Pancreas (tissue), 10 donors: ENCODE results near the gene ETFA. TPM values are rescaled to one million over a fixed set of nuclear protein-coding genes. Genes with fewer than 3 reads are reported as not detected.
"Not testable (repeated sequence)": the region's sequence is repeated elsewhere in the genome, so short reads cannot be mapped to it uniquely, and the experiment has no call there.

Experiments used
- ATAC-seq, 4 donors: fragments of 200-7000 bp; cut with Tn5 transposase; one replicate each; pipeline versions ENCODE4 v1.8.0 to v1.9.1; 2020; ENCODE audit warnings: mild to moderate bottlenecking in 4 of 4, moderate library complexity in 4 of 4
- DNase-seq, 6 donors: peaks; one replicate each; pipeline ENCODE4 v3.0.0-alpha.2; 2020
- FAIRE-seq: peaks from 2 replicates; lab custom pipeline; 2012; peaks lifted over from hg19 to GRCh38; lab: Jason Lieb, UNC
- H3K27ac ChIP-seq, 4 donors: fragments of 200-600 bp; sonication (generic); 1 replicate in 3 of 4; 2 replicates in 1 of 4; pipeline versions ENCODE4 v1.5.0 to v1.8.0; 2020
- H3K27me3 ChIP-seq, 4 donors: fragments of 200-600 bp; one replicate each; pipeline ENCODE4 v1.8.0; 2021
- H3K36me3 ChIP-seq, 3 donors: fragments of 200-600 bp; sonication (generic) in 1 of 3; one replicate each; pipeline versions ENCODE4 v1.5.0 to v1.8.0; 2020 to 2021
- H3K4me1 ChIP-seq, 3 donors: fragments of 200-600 bp; one replicate each; pipeline ENCODE4 v1.8.0; 2021
- H3K4me3 ChIP-seq, 4 donors: fragments of 200-600 bp; sonication (generic) in 2 of 4; one replicate each; pipeline versions ENCODE4 v1.5.0 to v1.8.0; 2020 to 2021
- H3K9me3 ChIP-seq, 4 donors: fragments of 200-600 bp; one replicate each; pipeline ENCODE4 v1.8.0; 2021
- WGBS, 2 donors: extraction: QIAGEN DNeasy Blood & Tissue Kit; methylation state at CpG; one replicate each; pipeline ENCODE4 v1.1.7; 2013; 5-methylcytosine and 5-hydroxymethylcytosine counted together
- intact Hi-C, 3 donors: fragments of 100-400 bp; cut with DNase I; formaldehyde crosslinking; loops; one replicate each; pipeline versions ENCODE4 v1.11.1 to v1.14.2; 2022
- polyA plus RNA-seq, 2 donors: library from polyadenylated mRNA; stranded (reverse); fragments of 200-250 nt; gene quantifications; one replicate each; pipeline ENCODE4 v1.2.3, GENCODE V29; 2013
- total RNA-seq, 6 donors: library from RNA; stranded (reverse); fragmentation: NEBNext Ultra II Directional in 4 of 6; extraction: Animal tissue kit (Norgen Biotek cat#: 25700) in 4 of 6; gene quantifications; one replicate each; pipeline versions ENCODE4 v1.2.1 to v1.2.4, GENCODE V29; 2021 to 2023
- TF ChIP-seq, protein P1 (sequence below), 4 donors: fragments of 200-600 bp; sonication (generic) in 3 of 4; IDR thresholded peaks; one replicate each; pipeline versions ENCODE4 v1.5.0 to v1.8.0; 2021; ENCODE audit warnings: antibody characterized with exemption in 4 of 4
- donor health status: healthy with polysubstance abuse.
- donor health status: DM: no; HTN: no; CAD: no; lungs with moderate emphysema.
- donor health status: DM: no; HTN: no; CAD: no.
- donor health status: control.
- donor health status: control.
- donor health status: Bipolar disorder and iron deficiency.
- donor health status: DM: yes; HTN: yes; CAD: no.
- donor health status: DM: no; HTN: no; CAD: no.
- donor health status: DM: no; HTN: no; CAD: no.
- donor health status: DM: yes; HTN: yes; CAD: no.

Gene ETFA
- total and polyA plus RNA-seq, 8 donors: 27.5 to 51.2 (median 42.3) TPM

DNA sequence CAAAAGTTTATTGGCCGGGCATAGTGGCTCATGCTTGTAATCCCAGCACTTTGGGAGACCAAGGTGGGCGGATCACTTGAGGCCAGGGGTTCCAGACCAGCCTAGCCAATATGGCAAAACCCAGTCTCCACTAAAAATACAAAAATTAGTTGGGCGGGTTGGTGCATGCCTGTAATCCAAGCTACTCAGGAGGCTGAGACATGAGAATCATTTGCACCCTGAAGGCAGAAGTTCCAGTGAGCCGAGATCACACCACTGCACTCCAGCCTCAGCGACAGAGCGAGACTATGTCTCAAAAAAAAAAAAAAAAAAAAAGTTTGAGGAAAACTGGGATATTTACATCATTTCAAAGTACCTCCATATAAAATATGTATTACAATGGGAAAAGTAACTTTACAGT lies 40.4 kb downstream of the ETFA start:
- H3K27me3 ChIP-seq: no peaks in the 10 kb centered on the region
- H3K4me3 ChIP-seq: no peak overlapping the region
- TF ChIP-seq, protein P1, sequence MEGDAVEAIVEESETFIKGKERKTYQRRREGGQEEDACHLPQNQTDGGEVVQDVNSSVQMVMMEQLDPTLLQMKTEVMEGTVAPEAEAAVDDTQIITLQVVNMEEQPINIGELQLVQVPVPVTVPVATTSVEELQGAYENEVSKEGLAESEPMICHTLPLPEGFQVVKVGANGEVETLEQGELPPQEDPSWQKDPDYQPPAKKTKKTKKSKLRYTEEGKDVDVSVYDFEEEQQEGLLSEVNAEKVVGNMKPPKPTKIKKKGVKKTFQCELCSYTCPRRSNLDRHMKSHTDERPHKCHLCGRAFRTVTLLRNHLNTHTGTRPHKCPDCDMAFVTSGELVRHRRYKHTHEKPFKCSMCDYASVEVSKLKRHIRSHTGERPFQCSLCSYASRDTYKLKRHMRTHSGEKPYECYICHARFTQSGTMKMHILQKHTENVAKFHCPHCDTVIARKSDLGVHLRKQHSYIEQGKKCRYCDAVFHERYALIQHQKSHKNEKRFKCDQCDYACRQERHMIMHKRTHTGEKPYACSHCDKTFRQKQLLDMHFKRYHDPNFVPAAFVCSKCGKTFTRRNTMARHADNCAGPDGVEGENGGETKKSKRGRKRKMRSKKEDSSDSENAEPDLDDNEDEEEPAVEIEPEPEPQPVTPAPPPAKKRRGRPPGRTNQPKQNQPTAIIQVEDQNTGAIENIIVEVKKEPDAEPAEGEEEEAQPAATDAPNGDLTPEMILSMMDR (IDR thresholded peaks at IDR 0.05): no peak
- intact Hi-C loops: no loop called here
- H3K4me1 ChIP-seq: no peaks in the 10 kb centered on the region
- WGBS, 2 donors: 98 to 100% methylated on average over 6 of the region's 6 CpGs
- no peak overlapping the region for H3K27ac ChIP-seq
- DNase-seq (no peak), ATAC-seq (no peak), FAIRE-seq (no peak)
- peaks cover 0 to 42% (median 11%) of the 10 kb centered on the region in 3 donors for H3K36me3 ChIP-seq
- no peaks in the 10 kb centered on the region for H3K9me3 ChIP-seq

GRCh38 chr15:76267077-76267476 lies 44.2 kb downstream of the ETFA start:
- DNase-seq: no peak
- Histone ChIP-seq H3K36me3 (peaks cover 0 to 39% (median 11%) of the 10 kb centered on the region in 3 donors), H3K27ac (no peak overlapping the region), H3K27me3 (no peaks in the 10 kb centered on the region), H3K9me3 (no peaks in the 10 kb centered on the region), H3K4me1 (no peaks in the 10 kb centered on the region), H3K4me3 (no peak overlapping the region)
- FAIRE-seq: no peak
- WGBS, 2 donors: 95 to 98% methylated on average over 6 of the region's 6 CpGs
- TF ChIP-seq, protein P1 (IDR thresholded peaks at IDR 0.05): no peak
- no peak for ATAC-seq
- intact Hi-C loops: no loop called here

DNA sequence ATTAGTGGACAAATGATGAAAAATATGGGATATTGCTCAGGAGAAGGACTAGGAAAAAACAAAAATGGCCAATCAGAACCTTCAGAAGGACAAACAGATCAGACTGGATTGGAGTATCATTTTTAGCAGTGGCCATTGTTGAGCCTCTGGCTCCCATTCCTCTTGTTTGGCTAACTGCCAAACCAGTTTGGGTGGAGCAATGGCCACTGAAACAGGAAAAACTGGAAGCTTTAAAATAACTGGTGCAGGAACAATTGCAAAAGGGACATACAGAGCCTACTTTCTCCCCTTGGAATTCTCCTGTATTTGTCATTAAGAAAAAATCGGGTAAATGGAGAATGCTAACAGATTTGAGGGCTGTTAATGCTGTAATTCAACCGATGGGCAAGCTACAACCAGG lies 45.5 kb downstream of the ETFA start:
- H3K27me3 ChIP-seq, intact Hi-C loops, H3K4me3 ChIP-seq, H3K4me1 ChIP-seq, H3K27ac ChIP-seq, FAIRE-seq, H3K9me3 ChIP-seq, DNase-seq, ATAC-seq: not testable (repeated sequence)
- WGBS, 2 donors: 94 to 100% methylated on average over 2 of the region's 2 CpGs
- peaks cover 0 to 47% (median 14%) of the 10 kb centered on the region in 3 donors for H3K36me3 ChIP-seq

- ATAC-seq: no peak
- no peak overlapping the region for H3K27ac ChIP-seq
- no peaks in the 10 kb centered on the region for H3K4me1 ChIP-seq
- 96 to 98% methylated on average over 12 of the region's 12 CpGs for WGBS, 2 donors
- intact Hi-C loops: no loop called here
- no peak overlapping the region for H3K4me3 ChIP-seq
- no peaks in the 10 kb centered on the region for H3K9me3 ChIP-seq
- DNase-seq: no peak
- TF ChIP-seq, protein P1 (IDR thresholded peaks at IDR 0.05): no peak
- H3K27me3 ChIP-seq: no peaks in the 10 kb centered on the region
- H3K36me3 ChIP-seq: peaks cover 0 to 37% (median 6%) of the 10 kb centered on the region in 3 donors
- no peak for FAIRE-seq
Observed at GRCh38 chr15:76260246-76260938, 50.9 kb downstream of the ETFA start.

DNA sequence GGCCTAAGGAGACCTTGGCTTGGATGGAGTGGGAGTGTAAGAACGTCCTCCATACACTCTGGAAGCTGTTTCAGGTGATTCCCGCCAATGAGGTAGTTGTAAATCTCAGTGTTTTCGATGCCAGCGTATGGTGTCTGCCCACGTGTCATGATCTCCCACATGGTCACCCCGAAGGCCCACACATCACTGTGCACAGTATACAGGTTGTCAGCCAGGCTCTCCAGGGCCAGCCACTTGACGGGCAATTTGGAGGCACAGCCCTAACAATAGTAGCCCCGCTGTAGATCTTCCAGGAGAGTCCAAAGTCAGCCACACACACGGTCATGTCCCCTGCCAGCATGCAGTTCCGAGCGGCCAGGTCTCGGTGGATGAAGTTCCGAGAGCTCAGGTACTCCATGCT lies 51.9 kb downstream of the ETFA start:
- ATAC-seq (no peak), DNase-seq (no peak), FAIRE-seq (no peak)
- Histone ChIP-seq H3K36me3 (peaks cover 0 to 37% (median 6%) of the 10 kb centered on the region in 3 donors), H3K4me1 (no peaks in the 10 kb centered on the region), H3K9me3 (no peaks in the 10 kb centered on the region), H3K4me3 (no peak overlapping the region), H3K27ac (no peak overlapping the region), H3K27me3 (no peaks in the 10 kb centered on the region)
- intact Hi-C loops: no loop called here
- WGBS, 2 donors: 93 to 95% methylated on average over 13 of the region's 13 CpGs
- TF ChIP-seq, protein P1 (IDR thresholded peaks at IDR 0.05): no peak
